ENCODE results near the gene ESYT2.
"Not testable (repeated sequence)": the region's sequence is repeated elsewhere in the genome, so short reads cannot be mapped to it uniquely, and the experiment has no call there.

Gene ESYT2

GRCh38 chr7:158864507-158864820, 35.2 kb upstream of the ESYT2 start:
- Histone ChIP-seq H3K27me3 (ENCODE audit: control insufficient read depth, insufficient read depth, low read length) (no peaks in the 10 kb centered on the region), H3K27ac (ENCODE audit: low read length) (no peak overlapping the region), H3K4me1 (ENCODE audit: control insufficient read depth, insufficient read depth, low read length) (peaks cover 6% of the 10 kb centered on the region), H3K4me3 (ENCODE audit: low read length) (no peak overlapping the region), H3K9me3 (ENCODE audit: control insufficient read depth, insufficient read depth, low read length) (no peaks in the 10 kb centered on the region), H3K36me3 (ENCODE audit: control insufficient read depth, insufficient read depth, low read length) (no peaks in the 10 kb centered on the region)
- no CpG with 5 or more reads among the region's 3 CpGs for WGBS (ENCODE audit: insufficient coverage, insufficient read length)
- DNase-seq (ENCODE audit: low read depth, low spot score), result no peak

- Histone ChIP-seq H3K36me3 (ENCODE audit: control insufficient read depth, insufficient read depth, low read length) (no peaks in the 10 kb centered on the region), H3K4me1 (ENCODE audit: control insufficient read depth, insufficient read depth, low read length) (peaks cover 6% of the 10 kb centered on the region), H3K27ac (ENCODE audit: low read length) (no peak overlapping the region), H3K9me3 (ENCODE audit: control insufficient read depth, insufficient read depth, low read length) (no peaks in the 10 kb centered on the region), H3K27me3 (ENCODE audit: control insufficient read depth, insufficient read depth, low read length) (no peaks in the 10 kb centered on the region), H3K4me3 (ENCODE audit: low read length) (peak overlapping the region; percentile 22; the same call in 1 of the 2 replicates)
- no peak for DNase-seq (ENCODE audit: low read depth, low spot score)
- WGBS (ENCODE audit: insufficient coverage, insufficient read length), result no CpG with 5 or more reads among the region's 45 CpGs
These were observed 34.5 kb upstream of the ESYT2 start for GRCh38 chr7:158863611-158864506.

- H3K36me3 ChIP-seq (ENCODE audit: control insufficient read depth, insufficient read depth, low read length); H3K9me3 ChIP-seq (ENCODE audit: control insufficient read depth, insufficient read depth, low read length); H3K4me1 ChIP-seq (ENCODE audit: control insufficient read depth, insufficient read depth, low read length); H3K27me3 ChIP-seq (ENCODE audit: control insufficient read depth, insufficient read depth, low read length); H3K27ac ChIP-seq (ENCODE audit: low read length); DNase-seq (ENCODE audit: low read depth, low spot score): not testable (repeated sequence)
- no CpG with 5 or more reads among the region's 13 CpGs for WGBS (ENCODE audit: insufficient coverage, insufficient read length)
- H3K4me3 ChIP-seq (ENCODE audit: low read length), result peak overlapping the region; percentile 22; the same call in 1 of the 2 replicates
These were observed 33.8 kb upstream of the ESYT2 start for GRCh38 chr7:158862985-158863610.

DNA sequence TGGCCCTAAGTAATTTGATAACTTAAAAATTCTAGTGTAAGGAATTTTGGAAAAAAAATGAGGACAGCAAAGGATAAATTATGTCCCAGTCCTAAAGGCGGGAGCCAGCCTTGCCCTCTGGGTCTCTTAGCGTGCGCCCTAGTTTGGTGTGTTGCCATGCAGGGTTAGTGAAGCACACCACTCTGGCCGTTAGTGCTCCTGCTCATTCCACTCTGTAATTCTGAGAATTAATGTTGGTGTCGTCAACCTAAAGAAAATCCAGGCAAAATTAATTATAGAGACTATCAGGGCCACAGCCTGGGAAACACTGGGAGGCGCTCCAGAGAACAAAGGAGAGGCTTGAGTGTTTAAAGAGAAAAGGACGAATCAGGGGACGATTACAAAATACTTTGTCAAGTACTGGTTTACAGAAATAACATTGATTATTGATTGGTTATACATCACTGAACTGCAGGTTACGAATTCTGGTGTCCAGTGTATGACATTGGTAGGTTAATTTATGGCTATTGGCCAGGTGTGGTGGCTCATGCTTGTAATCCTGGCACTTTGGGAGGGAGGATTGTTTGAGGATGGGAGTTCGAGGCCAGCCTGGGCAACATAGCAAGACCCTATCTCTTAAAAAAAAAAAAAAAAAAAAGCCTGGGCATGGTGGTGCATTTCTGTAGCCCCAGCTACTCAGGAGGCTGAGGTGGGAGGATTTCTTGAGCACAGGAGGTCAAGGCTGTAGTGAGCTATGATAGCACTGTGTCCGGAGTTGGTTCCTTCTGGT, 32.8 kb upstream of the ESYT2 start:
- DNase-seq (ENCODE audit: low read depth, low spot score), result no peak
- H3K9me3 ChIP-seq (ENCODE audit: control insufficient read depth, insufficient read depth, low read length), result no peaks in the 10 kb centered on the region
- H3K4me3 ChIP-seq (ENCODE audit: low read length), result no peak overlapping the region
- no peaks in the 10 kb centered on the region for H3K36me3 ChIP-seq (ENCODE audit: control insufficient read depth, insufficient read depth, low read length)
- H3K27me3 ChIP-seq (ENCODE audit: control insufficient read depth, insufficient read depth, low read length), result no peaks in the 10 kb centered on the region
- WGBS (ENCODE audit: insufficient coverage, insufficient read length), result no CpG with 5 or more reads among the region's 11 CpGs
- peaks cover 4% of the 10 kb centered on the region for H3K4me1 ChIP-seq (ENCODE audit: control insufficient read depth, insufficient read depth, low read length)
- H3K27ac ChIP-seq (ENCODE audit: low read length), result no peak overlapping the region

- H3K36me3 ChIP-seq (ENCODE audit: control insufficient read depth, insufficient read depth, low read length), result no peaks in the 10 kb centered on the region
- no peaks in the 10 kb centered on the region for H3K27me3 ChIP-seq (ENCODE audit: control insufficient read depth, insufficient read depth, low read length)
- no CpG with 5 or more reads among the region's 15 CpGs for WGBS (ENCODE audit: insufficient coverage, insufficient read length)
- H3K27ac ChIP-seq (ENCODE audit: low read length), result no peak overlapping the region
- H3K4me1 ChIP-seq (ENCODE audit: control insufficient read depth, insufficient read depth, low read length), result peaks cover 4% of the 10 kb centered on the region
- no peak for DNase-seq (ENCODE audit: low read depth, low spot score)
- no peaks in the 10 kb centered on the region for H3K9me3 ChIP-seq (ENCODE audit: control insufficient read depth, insufficient read depth, low read length)
- no peak overlapping the region for H3K4me3 ChIP-seq (ENCODE audit: low read length)
These were observed 31.9 kb upstream of the ESYT2 start for GRCh38 chr7:158861004-158861787.

- Histone ChIP-seq H3K9me3 (ENCODE audit: control insufficient read depth, insufficient read depth, low read length) (no peaks in the 10 kb centered on the region), H3K4me1 (ENCODE audit: control insufficient read depth, insufficient read depth, low read length) (peaks cover 4% of the 10 kb centered on the region), H3K4me3 (ENCODE audit: low read length) (no peak overlapping the region), H3K27me3 (ENCODE audit: control insufficient read depth, insufficient read depth, low read length) (no peaks in the 10 kb centered on the region), H3K36me3 (ENCODE audit: control insufficient read depth, insufficient read depth, low read length) (no peaks in the 10 kb centered on the region), H3K27ac (ENCODE audit: low read length) (no peak overlapping the region)
- no CpG with 5 or more reads among the region's 1 CpG for WGBS (ENCODE audit: insufficient coverage, insufficient read length)
- DNase-seq (ENCODE audit: low read depth, low spot score), result no peak
These were observed 31.1 kb upstream of the ESYT2 start for GRCh38 chr7:158860394-158860793.

GRCh38 chr7:158858592-158859503, 29.5 kb upstream of the ESYT2 start:
- H3K36me3 ChIP-seq (ENCODE audit: control insufficient read depth, insufficient read depth, low read length), result no peaks in the 10 kb centered on the region
- H3K4me1 ChIP-seq (ENCODE audit: control insufficient read depth, insufficient read depth, low read length), result peaks cover 3% of the 10 kb centered on the region; the same call in 1 of the 2 replicates
- no peak for DNase-seq (ENCODE audit: low read depth, low spot score)
- H3K27ac ChIP-seq (ENCODE audit: low read length), result no peak overlapping the region
- H3K4me3 ChIP-seq (ENCODE audit: low read length), result no peak overlapping the region
- no peaks in the 10 kb centered on the region for H3K27me3 ChIP-seq (ENCODE audit: control insufficient read depth, insufficient read depth, low read length)
- no peaks in the 10 kb centered on the region for H3K9me3 ChIP-seq (ENCODE audit: control insufficient read depth, insufficient read depth, low read length)
- no CpG with 5 or more reads among the region's 5 CpGs for WGBS (ENCODE audit: insufficient coverage, insufficient read length)

GRCh38 chr7:158856883-158857668, 27.8 kb upstream of the ESYT2 start:
- WGBS (ENCODE audit: insufficient coverage, insufficient read length), result no CpG with 5 or more reads among the region's 31 CpGs
- Histone ChIP-seq H3K4me3 (ENCODE audit: low read length) (peak overlapping the region; percentile 88), H3K4me1 (ENCODE audit: control insufficient read depth, insufficient read depth, low read length) (peaks cover 3% of the 10 kb centered on the region; the same call in 1 of the 2 replicates), H3K36me3 (ENCODE audit: control insufficient read depth, insufficient read depth, low read length) (no peaks in the 10 kb centered on the region), H3K9me3 (ENCODE audit: control insufficient read depth, insufficient read depth, low read length) (no peaks in the 10 kb centered on the region), H3K27me3 (ENCODE audit: control insufficient read depth, insufficient read depth, low read length) (no peaks in the 10 kb centered on the region), H3K27ac (ENCODE audit: low read length) (no peak overlapping the region)
- DNase-seq (ENCODE audit: low read depth, low spot score), result no peak

GRCh38 chr7:158854681-158855081, 25.4 kb upstream of the ESYT2 start:
- no peaks in the 10 kb centered on the region for H3K27me3 ChIP-seq (ENCODE audit: control insufficient read depth, insufficient read depth, low read length)
- no peaks in the 10 kb centered on the region for H3K4me1 ChIP-seq (ENCODE audit: control insufficient read depth, insufficient read depth, low read length)
- DNase-seq (ENCODE audit: low read depth, low spot score), result no peak
- WGBS (ENCODE audit: insufficient coverage, insufficient read length), result no CpG with 5 or more reads among the region's 7 CpGs
- H3K27ac ChIP-seq (ENCODE audit: low read length), result no peak overlapping the region
- H3K36me3 ChIP-seq (ENCODE audit: control insufficient read depth, insufficient read depth, low read length), result no peaks in the 10 kb centered on the region
- no peak overlapping the region for H3K4me3 ChIP-seq (ENCODE audit: low read length)
- no peaks in the 10 kb centered on the region for H3K9me3 ChIP-seq (ENCODE audit: control insufficient read depth, insufficient read depth, low read length)

All from iPS DF 6.9 (cell line).